Skeletal muscle tissue (tissue), 4 donors: ENCODE measurements around the gene ADAT1. TPM values are rescaled to one million over a fixed set of nuclear protein-coding genes. Genes with fewer than 3 reads are reported as not detected.
A peak's percentile ranks its signal among the peaks of the same experiment; 100 is the strongest.

Experiments
- H3K27ac ChIP-seq: one replicate; pipeline ENCODE4 v1.7.0; 2013; ENCODE audit warnings: mild to moderate bottlenecking, low read depth, low read length, inconsistent platforms
- H3K27me3 ChIP-seq, 3 donors: one replicate each; pipeline ENCODE4 v1.7.0; 2013; ENCODE audit warnings: low read length in 3 of 3; ENCODE audit not compliant: control insufficient read depth in 3 of 3, insufficient read depth in 3 of 3
- H3K36me3 ChIP-seq, 3 donors: one replicate each; pipeline ENCODE4 v1.7.0; 2013; ENCODE audit warnings: low read length in 3 of 3; ENCODE audit not compliant: control insufficient read depth in 3 of 3, insufficient read depth in 3 of 3
- H3K4me1 ChIP-seq, 3 donors: one replicate each; pipeline ENCODE4 v1.7.0; 2013; ENCODE audit warnings: low read length in 3 of 3, mild to moderate bottlenecking in 3 of 3; ENCODE audit not compliant: control insufficient read depth in 3 of 3, insufficient read depth in 3 of 3
- H3K4me3 ChIP-seq, 3 donors: one replicate each; pipeline ENCODE4 v1.7.0; 2013; ENCODE audit warnings: low read length in 3 of 3
- H3K9ac ChIP-seq, 3 donors: one replicate each; pipeline ENCODE4 v1.7.0; 2013; ENCODE audit warnings: low read length in 3 of 3, mild to moderate bottlenecking in 3 of 3, moderate library complexity in 2 of 3, low read depth in 1 of 3
- H3K9me3 ChIP-seq, 3 donors: one replicate each; pipeline ENCODE4 v1.7.0; 2013; ENCODE audit warnings: low read length in 3 of 3; ENCODE audit not compliant: control insufficient read depth in 3 of 3
- total RNA-seq: library from RNA; depleted of rRNA; stranded (reverse); fragments of >200 nt; gene quantifications from one replicate; pipeline ENCODE4 v1.2.3, GENCODE V29; 2014
- donor health status: Osteomylitis.

ADAT1 gene
- total RNA-seq, 1 donor from 2014 or later, result 32.4 TPM

DNA sequence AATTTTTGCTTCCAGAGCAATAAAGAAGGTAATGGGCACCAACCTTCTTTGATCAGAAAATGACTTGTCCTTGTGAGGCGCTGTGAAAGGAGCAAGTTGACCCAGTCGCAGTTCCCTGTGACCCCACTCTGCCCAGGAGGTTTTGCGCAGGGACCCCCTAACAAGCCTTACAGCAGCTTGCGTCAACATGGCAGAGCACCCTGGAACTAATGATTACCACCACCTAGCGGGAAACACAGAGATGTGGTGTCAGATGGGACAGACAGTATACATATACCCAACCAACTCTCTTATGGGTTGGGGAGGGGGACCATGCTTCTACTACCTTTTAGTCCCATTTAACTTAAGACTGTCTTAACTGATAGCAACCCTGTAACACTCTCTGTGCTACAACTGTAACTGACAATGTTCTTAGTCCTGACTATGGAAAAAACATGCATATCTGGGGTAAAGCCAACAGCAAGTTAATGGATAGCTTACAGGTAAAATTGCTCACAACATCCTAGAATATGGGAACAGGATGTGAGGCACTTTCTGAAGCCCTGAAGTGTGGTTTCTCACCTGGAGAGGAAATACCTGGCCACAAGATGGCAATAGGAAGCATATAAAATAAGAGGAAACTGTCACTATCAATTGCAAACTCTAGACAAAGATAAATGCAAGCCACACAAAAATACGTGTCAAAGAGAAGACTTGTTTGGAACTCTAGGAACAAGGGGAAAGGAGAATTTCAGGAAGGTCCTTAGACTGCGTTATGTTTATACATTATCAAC, 21.3 kb upstream of the ADAT1 start:
- Histone ChIP-seq H3K4me1 (peaks cover 20 to 27% (median 20%) of the 10 kb centered on the region in 3 donors), H3K36me3 (peaks cover 34 to 46% (median 36%) of the 10 kb centered on the region in 3 donors), H3K27ac (no peak overlapping the region), H3K27me3 (no peaks in the 10 kb centered on the region), H3K9me3 (no peaks in the 10 kb centered on the region), H3K9ac (no peak overlapping the region), H3K4me3 (no peak overlapping the region)

GRCh38 chr16:75640598-75640997, 17.5 kb upstream of the ADAT1 start:
- Histone ChIP-seq H3K9me3 (no peaks in the 10 kb centered on the region), H3K4me1 (peaks cover 9 to 11% (median 10%) of the 10 kb centered on the region in 3 donors), H3K27me3 (no peaks in the 10 kb centered on the region), H3K36me3 (peaks cover 46 to 65% (median 64%) of the 10 kb centered on the region in 3 donors), H3K4me3 (no peak overlapping the region), H3K27ac (no peak overlapping the region), H3K9ac (no peak overlapping the region)

DNA sequence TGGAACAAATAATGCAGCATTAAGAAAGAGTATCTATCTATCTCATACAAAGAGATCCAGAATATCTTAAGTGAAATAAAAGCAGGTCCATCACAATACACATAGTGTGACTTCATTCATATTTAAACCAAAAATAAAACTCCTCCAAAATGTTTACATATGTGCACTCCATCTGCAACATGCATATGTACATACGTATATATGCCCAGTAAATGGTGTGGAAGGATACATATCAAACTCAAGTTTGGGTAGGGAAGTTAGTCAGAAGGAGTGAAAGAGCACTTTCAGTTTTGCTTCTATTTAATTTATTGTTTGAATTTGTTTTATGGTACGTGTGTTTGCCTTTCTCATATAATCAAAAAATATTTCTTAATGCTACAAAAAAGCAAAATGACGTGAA, 12.0 kb upstream of the ADAT1 start:
- H3K9me3 ChIP-seq, result no peaks in the 10 kb centered on the region
- H3K27ac ChIP-seq, result no peak overlapping the region
- H3K4me1 ChIP-seq, result no peaks in the 10 kb centered on the region
- no peak overlapping the region for H3K4me3 ChIP-seq
- H3K9ac ChIP-seq, result no peak overlapping the region
- peaks cover 56 to 74% (median 70%) of the 10 kb centered on the region in 3 donors for H3K36me3 ChIP-seq
- no peaks in the 10 kb centered on the region for H3K27me3 ChIP-seq

- no peak overlapping the region for H3K4me3 ChIP-seq
- H3K4me1 ChIP-seq, result no peaks in the 10 kb centered on the region
- peaks cover 73 to 83% (median 81%) of the 10 kb centered on the region in 3 donors for H3K36me3 ChIP-seq
- no peaks in the 10 kb centered on the region for H3K27me3 ChIP-seq
- H3K9ac ChIP-seq, result no peak overlapping the region
- H3K9me3 ChIP-seq, result no peaks in the 10 kb centered on the region
- H3K27ac ChIP-seq, result no peak overlapping the region
These were observed 9.8 kb upstream of the ADAT1 start for GRCh38 chr16:75632857-75633256.

DNA sequence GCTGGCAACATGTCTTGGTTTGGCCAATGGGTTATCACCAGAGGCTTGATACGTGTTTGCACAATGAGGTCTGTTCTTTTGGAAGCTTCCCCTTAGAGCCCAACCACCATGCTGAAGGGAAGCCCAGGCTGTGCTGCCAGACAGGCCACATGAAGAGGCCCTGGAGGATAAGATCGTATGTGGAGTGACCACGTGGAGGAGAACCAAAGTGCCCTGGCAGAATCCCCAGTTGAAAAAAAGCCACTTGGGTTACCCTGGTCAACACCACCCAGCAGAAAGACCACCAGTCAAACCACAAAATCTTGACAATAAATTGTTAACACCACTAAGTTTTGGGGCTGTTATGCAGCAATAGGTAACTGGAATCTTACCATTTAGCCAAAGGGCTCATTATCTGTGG, 7.0 kb upstream of the ADAT1 start:
- Histone ChIP-seq H3K9me3 (no peaks in the 10 kb centered on the region), H3K27me3 (no peaks in the 10 kb centered on the region), H3K27ac (no peak overlapping the region), H3K4me1 (no peaks in the 10 kb centered on the region), H3K36me3 (peaks cover 74 to 83% (median 81%) of the 10 kb centered on the region in 3 donors), H3K4me3 (no peak overlapping the region), H3K9ac (no peak overlapping the region)

- Histone ChIP-seq H3K27me3 (no peaks in the 10 kb centered on the region), H3K36me3 (peaks cover 73 to 80% (median 75%) of the 10 kb centered on the region in 3 donors), H3K9me3 (no peaks in the 10 kb centered on the region), H3K27ac (no peak overlapping the region), H3K4me3 (no peak overlapping the region), H3K4me1 (no peaks in the 10 kb centered on the region), H3K9ac (no peak overlapping the region)
These were observed 6.1 kb upstream of the ADAT1 start for GRCh38 chr16:75629132-75629531.

DNA sequence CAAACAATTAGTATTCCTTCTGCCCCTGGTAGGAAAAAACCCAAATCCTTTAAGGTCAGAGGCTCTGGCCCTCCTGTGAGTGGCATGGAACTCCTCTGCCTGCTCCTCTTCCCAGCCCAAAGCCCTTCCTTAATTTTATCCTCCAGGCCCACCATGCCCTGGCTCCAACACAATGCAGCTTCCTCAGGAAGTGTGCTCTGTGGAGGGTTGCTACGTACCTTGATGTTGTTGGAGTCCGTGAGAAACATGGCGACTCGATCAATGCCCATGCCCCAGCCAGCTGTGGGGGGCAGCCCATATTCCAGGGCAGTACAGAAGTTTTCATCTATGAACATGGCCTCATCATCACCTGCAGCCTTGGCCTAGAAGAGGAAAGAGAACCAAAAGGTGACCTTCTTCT, 5.3 kb upstream of the ADAT1 start:
- H3K4me1 ChIP-seq, result no peaks in the 10 kb centered on the region

GRCh38 chr16:75627851-75628250, 4.8 kb upstream of the ADAT1 start:
- peaks cover 0 to 3% (median 0%) of the 10 kb centered on the region in 3 donors for H3K4me1 ChIP-seq
- no peak overlapping the region for H3K4me3 ChIP-seq
- H3K9ac ChIP-seq, result no peak overlapping the region
- no peak overlapping the region for H3K27ac ChIP-seq
- H3K9me3 ChIP-seq, result no peaks in the 10 kb centered on the region
- H3K36me3 ChIP-seq, result peaks cover 64 to 70% (median 65%) of the 10 kb centered on the region in 3 donors
- H3K27me3 ChIP-seq, result no peaks in the 10 kb centered on the region

More for the DNA sequence above, 5.3 kb upstream of the ADAT1 start:
- peaks cover 67 to 74% (median 69%) of the 10 kb centered on the region in 3 donors for H3K36me3 ChIP-seq
- no peak overlapping the region for H3K4me3 ChIP-seq
- H3K9me3 ChIP-seq, result no peaks in the 10 kb centered on the region
- no peaks in the 10 kb centered on the region for H3K27me3 ChIP-seq
- H3K9ac ChIP-seq, result no peak overlapping the region
- H3K27ac ChIP-seq, result no peak overlapping the region

- no peaks in the 10 kb centered on the region for H3K9me3 ChIP-seq
- no peaks in the 10 kb centered on the region for H3K27me3 ChIP-seq
- H3K27ac ChIP-seq, result no peak overlapping the region
- peaks cover 7 to 11% (median 7%) of the 10 kb centered on the region in 3 donors for H3K4me1 ChIP-seq
- peak overlapping the region in 1 of 3 donors; percentile 25 for H3K9ac ChIP-seq
- peaks cover 55 to 62% (median 57%) of the 10 kb centered on the region in 3 donors for H3K36me3 ChIP-seq
- no peak overlapping the region for H3K4me3 ChIP-seq
These were observed 3.7 kb upstream of the ADAT1 start for GRCh38 chr16:75626806-75627205.

DNA sequence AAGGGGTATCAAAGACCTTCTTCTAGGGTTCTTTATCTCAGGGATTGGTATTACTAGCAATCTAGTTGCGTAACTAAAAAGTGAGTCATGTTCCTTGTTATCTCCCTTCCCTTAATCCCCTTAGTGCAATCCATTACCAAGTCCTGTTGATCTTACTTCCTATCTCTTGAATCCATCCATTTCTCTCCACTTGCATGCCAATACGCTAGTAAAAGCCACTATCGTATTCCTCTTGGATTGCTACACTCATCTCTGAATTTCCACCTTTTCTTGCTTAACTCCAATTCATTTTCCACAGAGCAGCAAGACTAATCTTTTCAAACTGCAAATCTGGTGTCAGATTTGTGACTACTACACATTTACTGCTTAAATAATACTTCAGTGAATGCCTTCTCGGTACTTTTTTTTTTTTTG, 1.8 kb upstream of the ADAT1 start:
- peaks cover 42 to 52% (median 46%) of the 10 kb centered on the region in 3 donors for H3K36me3 ChIP-seq
- H3K4me1 ChIP-seq, result peaks cover 11 to 18% (median 11%) of the 10 kb centered on the region in 3 donors

More for the DNA sequence above, 1.8 kb upstream of the ADAT1 start:
- Histone ChIP-seq H3K9ac (no peak overlapping the region), H3K27ac (no peak overlapping the region), H3K9me3 (no peaks in the 10 kb centered on the region), H3K4me3 (no peak overlapping the region), H3K27me3 (no peaks in the 10 kb centered on the region)
